ENCODE data around the gene ZNF75A. TPM values are rescaled to one million over a fixed set of nuclear protein-coding genes. Genes with fewer than 3 reads are reported as not detected.

The ZNF75A gene
- 26.1 TPM for total RNA-seq (2013)
- polyA plus RNA-seq, result 10 to 100 TPM in 1 of 3 donors, 1 to 10 TPM in 2; 2.3 to 10.2 (median 2.8) TPM
- 6.0 and 8.9 TPM in 2 replicates for polyA minus RNA-seq
- total RNA-seq, result 6.7 to 19.9 (median 10.2) reads per million in 11 experiments

DNA sequence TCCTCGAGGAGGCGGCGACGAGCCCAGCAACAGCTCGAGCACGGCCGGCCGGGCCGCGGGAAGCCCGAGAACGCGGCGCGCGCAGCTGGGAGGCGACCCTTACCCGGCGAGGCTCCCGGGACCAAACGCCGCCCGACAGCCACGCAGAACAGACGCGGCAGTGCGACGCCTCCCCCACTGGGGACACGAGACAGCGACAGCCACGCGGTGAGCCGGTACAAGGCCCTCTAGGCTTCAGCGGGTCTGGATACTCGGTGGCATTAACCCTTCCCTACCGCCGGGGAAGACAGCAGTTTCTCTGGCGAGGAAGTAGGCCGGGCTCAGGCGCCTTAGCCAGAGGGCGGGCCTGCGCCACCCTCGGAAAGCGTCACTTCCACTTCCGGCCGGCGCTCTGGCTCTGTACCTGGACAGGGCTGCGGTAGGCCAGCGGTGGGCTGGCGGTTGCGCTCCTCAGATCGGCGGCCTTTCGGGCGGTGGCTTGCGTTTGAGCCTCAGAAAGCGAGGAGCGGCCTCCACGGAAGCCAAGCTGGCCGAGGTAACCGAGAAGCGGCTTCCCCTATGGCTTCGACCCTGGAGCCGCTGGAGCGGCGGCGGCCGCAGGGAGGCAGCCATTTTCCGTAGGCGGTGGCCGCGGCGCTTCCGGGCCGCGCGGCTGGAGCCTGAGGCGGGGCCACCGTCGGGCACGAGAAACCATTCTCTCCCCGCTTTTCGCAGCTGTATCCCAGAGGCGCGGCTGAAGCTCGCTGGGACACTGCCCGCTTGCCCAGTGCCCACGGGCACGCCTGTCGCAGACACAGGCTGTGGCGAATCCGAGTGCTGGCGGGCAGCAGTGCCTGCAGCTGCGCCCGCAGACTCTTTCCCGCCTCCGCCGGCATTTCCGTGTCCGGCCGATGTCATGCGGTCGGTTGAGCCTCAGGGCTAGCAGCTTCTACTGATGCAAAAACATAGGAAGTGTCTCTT, at the start of gene ZNF75A, which contains the start of gene TIGD7:
Gene ZNF75A, plus strand, starts transcription at position 389 of the 960 bp plus-strand sequence. CDS start 2,932 bp downstream, outside the sequence.
Gene TIGD7, minus strand, starts transcription at position 322 of the 960 bp plus-strand sequence. CDS start 4,816 bp downstream, outside the sequence.
- H3K4me1 ChIP-seq (ENCODE audit: control insufficient read depth in 1 of 2, insufficient read depth in 2 of 2, low read length in 2 of 2), result peaks cover 12 to 22% of the 10 kb centered on the region in 2 donors
- Mint-ChIP-seq H3K4me1 (peaks cover 13% of the 10 kb centered on the region), H3K9me3 (peaks cover 42 to 97% (median 95%) of the 10 kb centered on the region in 7 donors), H3K27ac (peak within 1 kb of the TSS; percentile 80 to 93 (median 89)), H3K27me3 (ENCODE audit: low read depth in 3 of 3) (peaks cover 0 to 7% (median 3%) of the 10 kb centered on the region in 3 donors), H3K36me3 (peaks cover 25 to 54% of the 10 kb centered on the region in 2 donors), H3K4me3 (peak within 1 kb of the TSS; percentile 79 to 86)
- no peak for TF ChIP-seq CTCF (IDR thresholded peaks at IDR 0.05)
- H3K79me2 ChIP-seq (ENCODE audit: insufficient read depth, low read length), result peaks cover 14% of the 10 kb centered on the region
- DNase-seq, result peak; percentile 86 to 87 (median 86)
- H2AFZ ChIP-seq (ENCODE audit: insufficient read depth, low read depth, low read length, poor library complexity, severe bottlenecking), result peak within 1 kb of the TSS; percentile 84
- 2% methylated on average over 103 of the region's 103 CpGs for WGBS (ENCODE audit: insufficient coverage)
- H3K9me3 ChIP-seq (replicated peaks in 1 of 2; ENCODE audit: control insufficient read depth in 1 of 2, insufficient read depth in 1 of 2, low read length in 2 of 2), result peaks cover 81 to 89% of the 10 kb centered on the region in 2 donors
- intact Hi-C loops (cut with micrococcal nuclease), result loop anchor here in 1 of 2 donors (2.0 to 5.0 kb wide), 2 partner anchors 41 to 97 kb away; partner anchors contain the start of genes ZNF174 and ZSCAN32
- H3K36me3 ChIP-seq (replicated peaks in 1 of 2; ENCODE audit: control insufficient read depth in 1 of 2, insufficient read depth in 2 of 2, low read length in 2 of 2), result peaks cover 7 to 36% of the 10 kb centered on the region in 2 donors
- H4K20me1 ChIP-seq (ENCODE audit: insufficient read depth, low read length), result no peaks in the 10 kb centered on the region
- H3K27ac ChIP-seq (ENCODE audit: low read depth in 1 of 2, low read length in 2 of 2), result peak within 1 kb of the TSS; percentile 86 to 90
- H3K27me3 ChIP-seq (ENCODE audit: control insufficient read depth in 2 of 2, insufficient read depth in 2 of 2, low read length in 2 of 2), result no peaks in the 10 kb centered on the region
- peak within 1 kb of the TSS; percentile 67 to 78 (median 76) for H3K4me3 ChIP-seq (replicated peaks in 1 of 3; ENCODE audit: low read depth in 2 of 3, low read length in 3 of 3)
- H3K4me2 ChIP-seq (replicated peaks; ENCODE audit: extremely low read depth, low read length, poor library complexity, severe bottlenecking), result peak within 1 kb of the TSS; percentile 75
- peak within 1 kb of the TSS; percentile 78 for H3K9ac ChIP-seq (ENCODE audit: insufficient read depth, low read length, poor library complexity, severe bottlenecking)

All from CD14-positive monocyte (primary cell).